NT2/D1 (cell line): Measurements from ENCODE around the gene PLSCR3.

Experiments
- SUZ12 ChIP-seq: IDR thresholded peaks from 2 replicates; pipeline ENCODE4 v1.6.1; 2011; ENCODE audit not compliant: insufficient read length, insufficient read depth; ENCODE audit errors: extremely low read depth
- YY1 ChIP-seq: IDR thresholded peaks from 2 replicates; pipeline ENCODE4 v1.6.1; 2011; ENCODE audit not compliant: insufficient read length, insufficient read depth
- ZNF274 ChIP-seq: IDR thresholded peaks from 2 replicates; pipeline ENCODE4 v1.6.1; 2011; ENCODE audit warnings: mild to moderate bottlenecking, low read depth, low read length

- TF ChIP-seq SUZ12 (no peak), ZNF274 (no peak), YY1 (no peak)
Observed at GRCh38 chr17:7407485-7408251, 13.3 kb upstream of the PLSCR3 start, which contains the start of gene NLGN2.
